Measurements from ENCODE around the gene NT5DC1.

DNA sequence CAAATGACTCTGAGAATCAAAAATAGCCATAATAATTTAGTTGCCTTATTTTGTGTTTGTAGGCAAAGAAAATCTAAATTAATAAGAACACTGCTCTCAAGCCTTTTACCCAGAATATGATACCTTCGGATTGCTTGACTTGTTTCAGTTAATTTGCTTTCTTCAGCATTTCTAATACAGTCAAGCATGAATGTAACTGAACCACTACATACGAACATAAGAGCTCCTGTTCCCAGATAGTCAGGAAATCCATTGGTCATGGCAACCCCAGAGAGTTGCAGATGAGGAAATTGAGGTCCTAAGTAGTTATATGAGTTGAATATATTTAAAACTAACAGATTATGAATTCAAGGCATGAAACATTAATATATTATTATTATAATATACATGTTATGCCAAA lies 42.9 kb upstream of the NT5DC1 start:
- TF ChIP-seq, protein P1, sequence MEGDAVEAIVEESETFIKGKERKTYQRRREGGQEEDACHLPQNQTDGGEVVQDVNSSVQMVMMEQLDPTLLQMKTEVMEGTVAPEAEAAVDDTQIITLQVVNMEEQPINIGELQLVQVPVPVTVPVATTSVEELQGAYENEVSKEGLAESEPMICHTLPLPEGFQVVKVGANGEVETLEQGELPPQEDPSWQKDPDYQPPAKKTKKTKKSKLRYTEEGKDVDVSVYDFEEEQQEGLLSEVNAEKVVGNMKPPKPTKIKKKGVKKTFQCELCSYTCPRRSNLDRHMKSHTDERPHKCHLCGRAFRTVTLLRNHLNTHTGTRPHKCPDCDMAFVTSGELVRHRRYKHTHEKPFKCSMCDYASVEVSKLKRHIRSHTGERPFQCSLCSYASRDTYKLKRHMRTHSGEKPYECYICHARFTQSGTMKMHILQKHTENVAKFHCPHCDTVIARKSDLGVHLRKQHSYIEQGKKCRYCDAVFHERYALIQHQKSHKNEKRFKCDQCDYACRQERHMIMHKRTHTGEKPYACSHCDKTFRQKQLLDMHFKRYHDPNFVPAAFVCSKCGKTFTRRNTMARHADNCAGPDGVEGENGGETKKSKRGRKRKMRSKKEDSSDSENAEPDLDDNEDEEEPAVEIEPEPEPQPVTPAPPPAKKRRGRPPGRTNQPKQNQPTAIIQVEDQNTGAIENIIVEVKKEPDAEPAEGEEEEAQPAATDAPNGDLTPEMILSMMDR (IDR thresholded peaks at IDR 0.05) = no peak
- TF ChIP-seq POLR2A (IDR thresholded peaks at IDR 0.05) = no peak
